ENCODE results near the gene FAM32A. TPM values are rescaled to one million over a fixed set of nuclear protein-coding genes. Genes with fewer than 3 reads are reported as not detected.

The FAM32A gene
- total and polyA plus RNA-seq, 2 donors (not counting 1 experiment from before 2014, with no cell fraction given), result 53.4 to 62.0 TPM

DNA sequence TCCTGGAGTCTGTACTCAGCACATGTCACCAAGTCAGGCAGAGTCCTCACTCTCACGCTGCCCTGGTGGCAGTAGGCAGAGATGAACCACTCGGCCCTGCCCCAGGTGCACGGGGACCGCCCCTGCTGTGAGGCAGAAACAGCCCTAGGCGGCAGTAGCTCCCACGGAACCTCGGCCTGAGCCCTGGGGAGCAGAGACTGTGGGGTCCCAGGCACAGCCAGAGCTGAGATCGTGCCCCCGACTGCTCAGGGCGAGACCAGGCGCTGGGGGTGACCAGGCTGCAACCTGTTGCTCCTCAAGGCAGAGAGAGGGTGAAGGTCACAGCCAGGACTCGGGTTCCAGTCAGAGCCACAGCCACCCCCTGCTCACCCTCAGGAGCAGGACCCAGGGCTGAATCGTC, 47.4 kb downstream of the FAM32A start:
- H3K36me3 ChIP-seq (replicated peaks in 1 of 2; ENCODE audit: control extremely low read depth in 1 of 2, control insufficient read depth in 1 of 2, extremely low read depth in 1 of 2, insufficient read depth in 2 of 2, low read length in 1 of 2), result peaks cover 0 to 72% of the 10 kb centered on the region in 2 experiments
- CTCF ChIA-PET, result interaction anchor here (0.5 kb wide), 1 partner anchor 475 kb away, joined by 4 read pairs; no protein-coding TSS in a partner anchor

DNA sequence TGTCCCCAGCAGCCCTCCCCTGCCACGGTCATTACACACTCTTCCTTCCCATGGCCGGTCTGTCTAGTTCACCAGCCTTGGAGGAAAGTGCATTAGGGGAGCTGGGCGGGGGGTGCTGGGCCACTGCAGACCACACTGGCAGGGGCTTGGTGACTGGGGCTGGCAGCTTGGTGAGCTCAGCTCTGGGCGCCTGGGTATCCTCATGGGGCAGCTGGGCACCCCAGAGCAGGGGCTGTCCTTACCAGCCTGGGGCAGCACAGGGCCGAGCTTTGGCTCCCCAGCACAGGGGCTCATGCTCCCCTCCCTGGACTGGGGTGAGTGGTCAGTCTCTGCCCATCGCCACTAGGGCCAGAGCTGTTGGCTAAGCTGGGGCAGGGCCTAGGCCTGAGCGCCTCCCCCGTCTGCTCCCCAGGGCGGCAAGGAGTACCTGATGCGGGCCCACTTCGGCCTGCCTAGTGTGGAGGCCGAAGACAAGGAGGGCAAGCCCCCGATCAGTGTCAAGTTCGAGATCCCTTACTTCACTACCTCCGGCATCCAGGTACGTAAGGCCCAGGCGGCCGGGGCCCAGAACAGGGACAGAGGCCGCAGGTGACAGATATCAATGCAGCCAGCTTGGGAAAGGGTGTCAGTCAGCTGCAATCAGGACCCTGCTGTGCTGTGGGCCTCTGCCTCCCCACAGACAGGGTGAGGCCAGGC, 48.0 kb downstream of the FAM32A start:
- intact Hi-C loops (cut with micrococcal nuclease), result no loop called here
- POLR2A ChIA-PET, result no interaction called here
- Mint-ChIP-seq H3K9me3 (ENCODE audit: insufficient read depth) (no peaks in the 10 kb centered on the region), H3K4me3 (no peak overlapping the region), H3K27me3 (no peaks in the 10 kb centered on the region), H3K27ac (no peak overlapping the region), H3K4me1 (peaks cover 12% of the 10 kb centered on the region)
- Histone ChIP-seq H3K9ac (ENCODE audit: low read length) (no peak overlapping the region), H3K4me3 (ENCODE audit: control extremely low read depth in 1 of 5, extremely low read depth in 1 of 5, insufficient read depth in 1 of 5, low read depth in 2 of 5, low read length in 4 of 5) (no peak overlapping the region), H3K27ac (ENCODE audit: low read length in 2 of 2) (no peak overlapping the region), H3K4me2 (replicated peaks; ENCODE audit: low read depth, low read length, poor library complexity, severe bottlenecking) (no peak overlapping the region), H4K20me1 (ENCODE audit: control insufficient read depth, insufficient read depth, low read length, poor library complexity, severe bottlenecking) (peaks cover under 1% of the 10 kb centered on the region), H3K27me3 (replicated peaks in 1 of 4; ENCODE audit: control extremely low read depth in 1 of 4, control insufficient read depth in 3 of 4, insufficient read depth in 4 of 4, low read length in 3 of 4) (no peaks in the 10 kb centered on the region), H3K79me2 (ENCODE audit: control insufficient read depth, insufficient read depth, low read length) (peaks cover 11% of the 10 kb centered on the region), H3K36me3 (replicated peaks in 1 of 2; ENCODE audit: control extremely low read depth in 1 of 2, control insufficient read depth in 1 of 2, extremely low read depth in 1 of 2, insufficient read depth in 2 of 2, low read length in 1 of 2) (peaks cover 0 to 66% of the 10 kb centered on the region in 2 experiments), H3K9me3 (ENCODE audit: control extremely low read depth in 1 of 3, control insufficient read depth in 2 of 3, insufficient read depth in 1 of 3, low read length in 2 of 3) (peaks cover 0 to 3% (median 0%) of the 10 kb centered on the region in 3 donors), H2AFZ (ENCODE audit: insufficient read depth, low read depth, low read length, poor library complexity, severe bottlenecking) (no peak overlapping the region), H3K4me1 (ENCODE audit: control insufficient read depth in 2 of 2, insufficient read depth in 2 of 2, low read length in 2 of 2) (peaks cover 6 to 8% of the 10 kb centered on the region in 2 donors)
- 98% methylated on average over 17 of the region's 19 CpGs for WGBS (ENCODE audit: insufficient coverage)
- CTCF ChIA-PET, result interaction anchor here (0.5 kb wide), 1 partner anchor 474 kb away, joined by 4 read pairs; no protein-coding TSS in a partner anchor
- no peak for TF ChIP-seq EZH2 (IDR thresholded peaks at IDR 0.05; ENCODE audit: borderline replicate concordance, insufficient read depth, low read depth, low read length, poor library complexity, severe bottlenecking)
- TF ChIP-seq, protein P1, sequence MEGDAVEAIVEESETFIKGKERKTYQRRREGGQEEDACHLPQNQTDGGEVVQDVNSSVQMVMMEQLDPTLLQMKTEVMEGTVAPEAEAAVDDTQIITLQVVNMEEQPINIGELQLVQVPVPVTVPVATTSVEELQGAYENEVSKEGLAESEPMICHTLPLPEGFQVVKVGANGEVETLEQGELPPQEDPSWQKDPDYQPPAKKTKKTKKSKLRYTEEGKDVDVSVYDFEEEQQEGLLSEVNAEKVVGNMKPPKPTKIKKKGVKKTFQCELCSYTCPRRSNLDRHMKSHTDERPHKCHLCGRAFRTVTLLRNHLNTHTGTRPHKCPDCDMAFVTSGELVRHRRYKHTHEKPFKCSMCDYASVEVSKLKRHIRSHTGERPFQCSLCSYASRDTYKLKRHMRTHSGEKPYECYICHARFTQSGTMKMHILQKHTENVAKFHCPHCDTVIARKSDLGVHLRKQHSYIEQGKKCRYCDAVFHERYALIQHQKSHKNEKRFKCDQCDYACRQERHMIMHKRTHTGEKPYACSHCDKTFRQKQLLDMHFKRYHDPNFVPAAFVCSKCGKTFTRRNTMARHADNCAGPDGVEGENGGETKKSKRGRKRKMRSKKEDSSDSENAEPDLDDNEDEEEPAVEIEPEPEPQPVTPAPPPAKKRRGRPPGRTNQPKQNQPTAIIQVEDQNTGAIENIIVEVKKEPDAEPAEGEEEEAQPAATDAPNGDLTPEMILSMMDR (IDR thresholded peaks at IDR 0.05), result no peak
- no peak for ATAC-seq (ENCODE audit: low read depth)
- no peak for DNase-seq

More for the DNA sequence above, 47.4 kb downstream of the FAM32A start:
- Histone ChIP-seq H3K27me3 (replicated peaks in 1 of 4; ENCODE audit: control extremely low read depth in 1 of 4, control insufficient read depth in 3 of 4, insufficient read depth in 4 of 4, low read length in 3 of 4) (no peaks in the 10 kb centered on the region), H3K79me2 (ENCODE audit: control insufficient read depth, insufficient read depth, low read length) (peaks cover 17% of the 10 kb centered on the region), H3K4me1 (ENCODE audit: control insufficient read depth in 2 of 2, insufficient read depth in 2 of 2, low read length in 2 of 2) (peaks cover 0 to 2% of the 10 kb centered on the region in 2 donors), H3K4me3 (ENCODE audit: control extremely low read depth in 1 of 5, extremely low read depth in 1 of 5, insufficient read depth in 1 of 5, low read depth in 2 of 5, low read length in 4 of 5) (no peak overlapping the region), H4K20me1 (ENCODE audit: control insufficient read depth, insufficient read depth, low read length, poor library complexity, severe bottlenecking) (peaks cover 5% of the 10 kb centered on the region), H3K4me2 (replicated peaks; ENCODE audit: low read depth, low read length, poor library complexity, severe bottlenecking) (no peak overlapping the region), H2AFZ (ENCODE audit: insufficient read depth, low read depth, low read length, poor library complexity, severe bottlenecking) (no peak overlapping the region), H3K9ac (ENCODE audit: low read length) (no peak overlapping the region), H3K9me3 (ENCODE audit: control extremely low read depth in 1 of 3, control insufficient read depth in 2 of 3, insufficient read depth in 1 of 3, low read length in 2 of 3) (peaks cover 0 to 3% (median 0%) of the 10 kb centered on the region in 3 donors), H3K27ac (ENCODE audit: low read length in 2 of 2) (no peak overlapping the region)
- Mint-ChIP-seq H3K9me3 (ENCODE audit: insufficient read depth) (no peaks in the 10 kb centered on the region), H3K27me3 (no peaks in the 10 kb centered on the region), H3K4me3 (no peak overlapping the region), H3K4me1 (peaks cover 7% of the 10 kb centered on the region), H3K27ac (no peak overlapping the region)
- WGBS (ENCODE audit: insufficient coverage), result 97% methylated on average over 13 of the region's 13 CpGs
- POLR2A ChIA-PET, result no interaction called here
- ATAC-seq (ENCODE audit: low read depth) (no peak), DNase-seq (no peak)
- intact Hi-C loops (cut with micrococcal nuclease), result no loop called here
- TF ChIP-seq, protein P1 (IDR thresholded peaks at IDR 0.05), result no peak
- TF ChIP-seq EZH2 (IDR thresholded peaks at IDR 0.05; ENCODE audit: borderline replicate concordance, insufficient read depth, low read depth, low read length, poor library complexity, severe bottlenecking), result no peak
